WERI-Rb-1 (cell line): Measurements from ENCODE around the gene ATG4D.
A peak's percentile ranks its signal among the peaks of the same experiment; 100 is the strongest.
"Not testable (repeated sequence)": the region's sequence is repeated elsewhere in the genome, so short reads cannot be mapped to it uniquely, and the experiment has no call there.

Source experiments
- DNase-seq: peaks from one replicate; pipeline ENCODE4 v3.0.0-alpha.2; 2020
- H3K27ac ChIP-seq: fragments of 250-450 bp; sonication (Bioruptor Pico); 2 replicates; pipeline ENCODE4 v1.5.1; 2020; ENCODE audit warnings: mild to moderate bottlenecking, moderate library complexity
- H3K27me3 ChIP-seq: fragments of 250-450 bp; sonication (Bioruptor Pico); 2 replicates; pipeline ENCODE4 v1.5.1; 2021; ENCODE audit warnings: mild to moderate bottlenecking, low read depth, moderate library complexity; ENCODE audit not compliant: insufficient read depth, severe bottlenecking
- H3K36me3 ChIP-seq: fragments of 250-450 bp; sonication (Bioruptor Pico); 2 replicates; pipeline ENCODE4 v1.5.1; 2020; ENCODE audit warnings: mild to moderate bottlenecking, moderate library complexity
- H3K4me3 ChIP-seq: 2 replicates; pipeline ENCODE4 v1.5.1; 2011; ENCODE audit warnings: low read depth, mild to moderate bottlenecking, control low read depth, low read length
- H3K9me3 ChIP-seq: fragments of 250-450 bp; sonication (Bioruptor Pico); 2 replicates; pipeline ENCODE4 v1.5.1; 2021; ENCODE audit warnings: mild to moderate bottlenecking, moderate library complexity; ENCODE audit not compliant: severe bottlenecking
- TF ChIP-seq, protein P1 (sequence below): IDR thresholded peaks from 2 replicates; pipeline ENCODE4 v1.5.1; 2011; ENCODE audit warnings: low read depth, mild to moderate bottlenecking, control low read depth, inconsistent platforms, low read length

The ATG4D gene

DNA sequence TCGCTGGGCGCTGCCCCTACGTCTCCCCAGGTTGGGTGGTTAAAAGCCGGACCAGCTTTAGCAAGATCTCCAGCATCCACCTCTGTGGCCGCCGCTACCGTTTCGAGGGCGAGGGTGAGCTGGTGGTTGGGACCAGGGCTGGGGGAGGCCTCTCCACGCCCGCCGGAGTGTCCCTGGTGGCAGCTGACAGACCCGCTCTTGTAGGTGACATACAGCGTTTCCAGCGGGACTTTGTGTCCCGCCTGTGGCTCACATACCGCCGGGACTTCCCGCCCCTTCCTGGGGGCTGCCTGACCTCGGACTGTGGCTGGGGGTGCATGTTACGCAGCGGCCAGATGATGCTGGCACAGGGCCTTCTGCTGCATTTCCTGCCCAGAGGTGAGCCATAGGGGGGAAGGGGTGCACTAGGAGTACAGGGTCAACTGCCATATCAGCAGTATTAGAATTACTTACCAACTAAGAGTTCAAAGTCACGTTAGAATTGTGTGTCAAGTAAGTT is 1.1 kb downstream of the ATG4D start:
- Histone ChIP-seq H3K4me3 (peak overlapping the region; percentile 60; the same call in 1 of the 2 replicates), H3K36me3 (peaks cover 44% of the 10 kb centered on the region), H3K27ac (no peak overlapping the region), H3K27me3 (no peaks in the 10 kb centered on the region), H3K9me3 (no peaks in the 10 kb centered on the region)
- TF ChIP-seq, protein P1, sequence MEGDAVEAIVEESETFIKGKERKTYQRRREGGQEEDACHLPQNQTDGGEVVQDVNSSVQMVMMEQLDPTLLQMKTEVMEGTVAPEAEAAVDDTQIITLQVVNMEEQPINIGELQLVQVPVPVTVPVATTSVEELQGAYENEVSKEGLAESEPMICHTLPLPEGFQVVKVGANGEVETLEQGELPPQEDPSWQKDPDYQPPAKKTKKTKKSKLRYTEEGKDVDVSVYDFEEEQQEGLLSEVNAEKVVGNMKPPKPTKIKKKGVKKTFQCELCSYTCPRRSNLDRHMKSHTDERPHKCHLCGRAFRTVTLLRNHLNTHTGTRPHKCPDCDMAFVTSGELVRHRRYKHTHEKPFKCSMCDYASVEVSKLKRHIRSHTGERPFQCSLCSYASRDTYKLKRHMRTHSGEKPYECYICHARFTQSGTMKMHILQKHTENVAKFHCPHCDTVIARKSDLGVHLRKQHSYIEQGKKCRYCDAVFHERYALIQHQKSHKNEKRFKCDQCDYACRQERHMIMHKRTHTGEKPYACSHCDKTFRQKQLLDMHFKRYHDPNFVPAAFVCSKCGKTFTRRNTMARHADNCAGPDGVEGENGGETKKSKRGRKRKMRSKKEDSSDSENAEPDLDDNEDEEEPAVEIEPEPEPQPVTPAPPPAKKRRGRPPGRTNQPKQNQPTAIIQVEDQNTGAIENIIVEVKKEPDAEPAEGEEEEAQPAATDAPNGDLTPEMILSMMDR = no peak
- DNase-seq = no peak

DNA sequence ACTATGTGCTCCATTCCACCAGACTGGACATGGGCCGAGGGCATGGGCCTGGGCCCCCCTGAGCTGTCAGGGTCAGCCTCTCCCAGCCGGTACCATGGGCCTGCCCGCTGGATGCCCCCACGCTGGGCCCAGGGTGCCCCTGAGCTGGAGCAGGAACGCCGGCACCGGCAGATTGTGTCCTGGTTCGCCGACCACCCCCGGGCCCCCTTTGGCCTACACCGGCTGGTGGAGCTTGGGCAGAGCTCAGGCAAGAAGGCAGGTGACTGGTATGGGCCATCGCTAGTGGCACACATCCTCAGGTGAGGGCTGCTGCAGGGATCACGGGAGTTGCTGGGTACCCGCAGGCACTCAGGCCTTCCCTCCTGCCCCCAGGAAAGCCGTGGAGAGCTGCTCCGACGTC is 3.1 kb downstream of the ATG4D start:
- DNase-seq = no peak
- H3K9me3 ChIP-seq = no peaks in the 10 kb centered on the region
- TF ChIP-seq, protein P1 = no peak
- H3K27me3 ChIP-seq = no peaks in the 10 kb centered on the region
- H3K4me3 ChIP-seq = no peak overlapping the region
- H3K27ac ChIP-seq = no peak overlapping the region
- H3K36me3 ChIP-seq = peaks cover 63% of the 10 kb centered on the region

DNA sequence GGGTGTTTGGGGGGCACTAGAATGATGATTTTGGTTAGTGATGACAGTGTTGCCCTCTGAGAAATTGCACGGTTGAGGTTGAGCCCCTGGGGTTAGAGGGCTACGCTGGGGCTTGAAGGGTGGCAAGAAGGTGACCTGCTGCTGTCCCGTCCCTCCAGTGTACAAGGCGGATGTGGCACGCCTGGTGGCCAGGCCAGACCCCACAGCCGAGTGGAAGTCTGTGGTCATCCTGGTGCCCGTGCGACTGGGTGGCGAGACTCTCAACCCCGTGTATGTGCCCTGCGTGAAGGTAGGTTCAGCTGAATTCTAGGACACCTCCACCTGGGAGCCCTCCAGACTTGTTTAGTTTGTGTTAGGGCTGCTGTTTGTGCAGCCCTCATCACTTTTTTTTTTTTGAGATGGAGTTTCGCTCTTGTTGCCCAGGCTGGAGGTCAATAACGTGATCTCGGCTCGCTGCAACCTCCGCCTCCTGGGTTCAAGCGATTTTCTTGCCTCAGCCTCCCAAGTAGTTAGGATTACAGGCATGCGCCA is 5.1 kb downstream of the ATG4D start:
- TF ChIP-seq, protein P1 = no peak
- no peak for DNase-seq
- H3K27me3 ChIP-seq = no peaks in the 10 kb centered on the region
- H3K36me3 ChIP-seq = peaks cover 83% of the 10 kb centered on the region
- no peaks in the 10 kb centered on the region for H3K9me3 ChIP-seq
- no peak overlapping the region for H3K27ac ChIP-seq
- H3K4me3 ChIP-seq = no peak overlapping the region

DNA sequence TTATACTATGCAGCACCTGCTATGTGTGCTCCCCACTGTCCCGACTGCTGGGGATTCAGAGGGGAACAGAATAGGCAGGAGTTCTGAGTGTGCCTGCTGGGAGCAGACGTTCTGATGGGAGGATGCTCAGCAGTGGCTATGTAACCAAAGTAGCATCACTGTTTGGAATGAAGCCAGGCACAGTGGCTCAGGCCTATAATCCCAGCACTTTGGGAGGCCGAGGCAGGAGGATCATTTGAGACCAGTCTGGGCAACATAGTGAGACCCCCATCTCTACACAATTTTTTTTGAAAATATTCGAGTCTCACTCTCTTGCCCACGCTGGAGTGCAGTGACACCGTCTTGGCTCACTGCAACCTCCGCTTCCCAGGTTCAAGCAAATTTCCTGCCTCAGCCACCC is 6.0 kb downstream of the ATG4D start:
- peaks cover 91% of the 10 kb centered on the region for H3K36me3 ChIP-seq
- no peak overlapping the region for H3K27ac ChIP-seq
- DNase-seq = no peak
- no peaks in the 10 kb centered on the region for H3K27me3 ChIP-seq
- TF ChIP-seq, protein P1 = no peak
- no peak overlapping the region for H3K4me3 ChIP-seq
- no peaks in the 10 kb centered on the region for H3K9me3 ChIP-seq

DNA sequence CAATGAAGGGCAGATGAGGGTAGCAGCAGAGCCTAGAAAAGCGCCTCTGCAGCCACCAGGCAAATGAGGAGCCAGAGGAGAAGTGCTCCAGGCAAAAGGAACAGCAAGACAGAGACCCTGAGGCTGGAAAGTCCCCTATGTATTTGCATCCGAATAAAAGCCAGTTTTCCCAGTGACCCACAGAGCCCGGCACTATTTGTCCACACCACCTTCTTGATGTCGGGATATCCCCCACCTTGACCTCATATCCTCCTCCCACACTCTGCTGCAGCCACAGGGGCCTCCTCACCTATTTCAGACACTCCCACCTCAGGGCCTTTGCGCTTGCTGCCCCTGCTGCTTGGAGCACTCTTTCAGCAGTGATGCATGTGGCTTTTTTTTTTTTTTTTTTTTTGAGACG is 6.6 kb downstream of the ATG4D start:
- no peak for DNase-seq
- Histone ChIP-seq H3K36me3 (peaks cover 91% of the 10 kb centered on the region), H3K27ac (no peak overlapping the region), H3K27me3 (no peaks in the 10 kb centered on the region), H3K4me3 (no peak overlapping the region), H3K9me3 (no peaks in the 10 kb centered on the region)
- TF ChIP-seq, protein P1 = no peak

DNA sequence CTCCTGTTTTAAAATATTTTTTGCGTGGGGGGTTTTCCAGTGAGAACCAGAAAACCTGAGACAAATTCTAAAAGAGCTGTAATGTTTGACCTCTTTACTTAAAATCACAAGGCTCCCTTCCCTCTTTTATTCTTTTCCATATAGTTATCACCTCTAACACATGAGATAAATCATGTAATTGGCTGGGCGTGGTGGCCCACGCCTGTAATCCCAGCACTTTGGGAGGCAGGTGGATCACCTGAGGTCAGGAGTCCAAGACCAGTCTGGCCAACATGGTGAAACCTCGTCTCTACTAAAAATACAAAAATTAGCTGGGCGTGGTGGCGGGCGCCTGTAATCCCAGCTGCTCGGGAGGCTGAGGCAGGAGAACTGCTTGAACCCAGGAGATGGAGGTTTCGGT is 7.3 kb downstream of the ATG4D start:
- peaks cover 93% of the 10 kb centered on the region for H3K36me3 ChIP-seq
- not testable (repeated sequence) for H3K9me3 ChIP-seq, H3K27me3 ChIP-seq, DNase-seq, H3K4me3 ChIP-seq, H3K27ac ChIP-seq
